Suprapubic skin (tissue), 4 donors: ENCODE measurements around the gene PTPN14. TPM values are rescaled to one million over a fixed set of nuclear protein-coding genes. Genes with fewer than 3 reads are reported as not detected.

ENCODE experiments used
- DNase-seq, 2 donors: peaks; one replicate each; pipeline ENCODE4 v3.0.0-alpha.2; 2019; ENCODE audit warnings: low spot score in 2 of 2
- H3K27ac ChIP-seq: fragments of 200-600 bp; sonication (generic); one replicate; pipeline ENCODE4 v1.5.1; 2019
- H3K27me3 ChIP-seq: fragments of 200-600 bp; sonication (generic); one replicate; pipeline ENCODE4 v1.5.1; 2019
- H3K36me3 ChIP-seq: fragments of 200-600 bp; sonication (generic); one replicate; pipeline ENCODE4 v1.5.1; 2019
- H3K4me1 ChIP-seq: fragments of 200-600 bp; sonication (generic); one replicate; pipeline ENCODE4 v1.5.1; 2019
- H3K4me3 ChIP-seq: fragments of 200-600 bp; sonication (generic); one replicate; pipeline ENCODE4 v1.5.1; 2019; ENCODE audit warnings: mild to moderate bottlenecking
- H3K9me3 ChIP-seq: fragments of 200-600 bp; sonication (generic); one replicate; pipeline ENCODE4 v1.5.1; 2019
- CTCF ChIP-seq, 2 donors: fragments of 200-600 bp in 1 of 2; fragments of 450-650 bp in 1 of 2; sonication (generic) in 1 of 2; IDR thresholded peaks; one replicate each; pipeline ENCODE4 v1.5.1; 2016 to 2019; ENCODE audit warnings: antibody characterized with exemption in 2 of 2, mild to moderate bottlenecking in 1 of 2, moderate library complexity in 1 of 2
- EP300 ChIP-seq: sonication (generic); formaldehyde crosslinking; IDR thresholded peaks from one replicate; pipeline ENCODE4 v1.6.1; 2017; ENCODE audit warnings: antibody characterized with exemption
- POLR2A ChIP-seq, 2 donors: fragments of 450-650 bp; IDR thresholded peaks; one replicate each; pipeline ENCODE4 v1.6.1; 2017; ENCODE audit warnings: antibody characterized with exemption in 2 of 2, mild to moderate bottlenecking in 2 of 2, moderate library complexity in 2 of 2
- POLR2AphosphoS5 ChIP-seq, 3 donors: sonication (generic); formaldehyde crosslinking; IDR thresholded peaks; one replicate each; pipeline ENCODE4 v1.6.1; 2017; ENCODE audit warnings: antibody characterized with exemption in 3 of 3
- WGBS: methylation state at CpG from one replicate; pipeline ENCODE4 v1.1.5; 2018; 5-methylcytosine and 5-hydroxymethylcytosine counted together
- total RNA-seq, 4 donors: library from RNA; depleted of rRNA; stranded (reverse); fragments of >200 nt; gene quantifications; one replicate each; pipeline ENCODE4 v1.1.0, GENCODE V29; 2016

The PTPN14 gene
- total RNA-seq, 4 donors from 2014 or later: 67.9 to 159 (median 96.4) TPM

GRCh38 chr1:214377485-214377884 lies 173.9 kb downstream of the PTPN14 start:
- no peak overlapping the region for H3K27ac ChIP-seq
- no peak for TF ChIP-seq EP300
- TF ChIP-seq POLR2A (IDR thresholded peaks at IDR 0.05): no peak
- no peak for TF ChIP-seq CTCF (IDR thresholded peaks at IDR 0.05)
- TF ChIP-seq POLR2AphosphoS5 (IDR thresholded peaks at IDR 0.05): no peak
- WGBS: 67% methylated on average over 2 of the region's 2 CpGs

GRCh38 chr1:214372092-214372491 lies 179.3 kb downstream of the PTPN14 start:
- H3K27ac ChIP-seq: no peak overlapping the region
- 62% methylated on average over 5 of the region's 5 CpGs for WGBS
- peaks cover 52% of the 10 kb centered on the region for H3K36me3 ChIP-seq
- no peaks in the 10 kb centered on the region for H3K27me3 ChIP-seq
- H3K9me3 ChIP-seq: no peaks in the 10 kb centered on the region
- H3K4me3 ChIP-seq: no peak overlapping the region
- TF ChIP-seq POLR2A (IDR thresholded peaks at IDR 0.05) (no peak), CTCF (IDR thresholded peaks at IDR 0.05) (no peak)
- no peak for DNase-seq
- H3K4me1 ChIP-seq: no peaks in the 10 kb centered on the region

More at GRCh38 chr1:214377485-214377884, 173.9 kb downstream of the PTPN14 start:
- Histone ChIP-seq H3K4me3 (no peak overlapping the region), H3K9me3 (no peaks in the 10 kb centered on the region), H3K4me1 (no peaks in the 10 kb centered on the region), H3K27me3 (no peaks in the 10 kb centered on the region), H3K36me3 (peaks cover 17% of the 10 kb centered on the region)
- DNase-seq: no peak

- Histone ChIP-seq H3K36me3 (peaks cover 55% of the 10 kb centered on the region), H3K27me3 (no peaks in the 10 kb centered on the region), H3K9me3 (no peaks in the 10 kb centered on the region), H3K27ac (no peak overlapping the region), H3K4me3 (no peak overlapping the region), H3K4me1 (no peaks in the 10 kb centered on the region)
- no peak for DNase-seq
- 85% methylated on average over 3 of the region's 3 CpGs for WGBS
- TF ChIP-seq CTCF (IDR thresholded peaks at IDR 0.05): no peak
- TF ChIP-seq POLR2A (IDR thresholded peaks at IDR 0.05): no peak
- no peak for TF ChIP-seq EP300
- no peak for TF ChIP-seq POLR2AphosphoS5 (IDR thresholded peaks at IDR 0.05)
These were observed 180.8 kb downstream of the PTPN14 start for GRCh38 chr1:214370615-214371014.

GRCh38 chr1:214369364-214369763 lies 182.0 kb downstream of the PTPN14 start:
- no peak overlapping the region for H3K4me3 ChIP-seq
- no peak overlapping the region for H3K27ac ChIP-seq
- H3K36me3 ChIP-seq: peaks cover 55% of the 10 kb centered on the region
- TF ChIP-seq POLR2A (IDR thresholded peaks at IDR 0.05) (no peak), POLR2AphosphoS5 (IDR thresholded peaks at IDR 0.05) (no peak), EP300 (no peak), CTCF (IDR thresholded peaks at IDR 0.05) (no peak)
- 93% methylated on average over 8 of the region's 8 CpGs for WGBS
- DNase-seq: no peak
- H3K27me3 ChIP-seq: no peaks in the 10 kb centered on the region
- H3K4me1 ChIP-seq: peaks cover 9% of the 10 kb centered on the region
- H3K9me3 ChIP-seq: no peaks in the 10 kb centered on the region

- Histone ChIP-seq H3K27me3 (no peaks in the 10 kb centered on the region), H3K4me3 (no peak overlapping the region), H3K4me1 (peaks cover 15% of the 10 kb centered on the region), H3K27ac (no peak overlapping the region), H3K9me3 (no peaks in the 10 kb centered on the region), H3K36me3 (peaks cover 60% of the 10 kb centered on the region)
- DNase-seq: no peak
- 93% methylated on average over 5 of the region's 5 CpGs for WGBS
- no peak for TF ChIP-seq EP300
- TF ChIP-seq POLR2A (IDR thresholded peaks at IDR 0.05): no peak
- TF ChIP-seq POLR2AphosphoS5 (IDR thresholded peaks at IDR 0.05): no peak
- TF ChIP-seq CTCF (IDR thresholded peaks at IDR 0.05): no peak
These were observed 183.6 kb downstream of the PTPN14 start for GRCh38 chr1:214367841-214368240.
